HG02840 (cell line): ENCODE results near the gene PRKCA.
A peak's percentile ranks its signal among the peaks of the same experiment; 100 is the strongest.
"Not testable (repeated sequence)": the region's sequence is repeated elsewhere in the genome, so short reads cannot be mapped to it uniquely, and the experiment has no call there.

ENCODE experiments used
- ATAC-seq: cut with Tn5 transposase; IDR thresholded peaks from one replicate; pipeline ENCODE4 v1.9.1; 2021; ENCODE audit warnings: mild to moderate bottlenecking, moderate library complexity, moderate number of reproducible peaks; ENCODE audit not compliant: unreplicated experiment, low FRiP score

The PRKCA gene

DNA sequence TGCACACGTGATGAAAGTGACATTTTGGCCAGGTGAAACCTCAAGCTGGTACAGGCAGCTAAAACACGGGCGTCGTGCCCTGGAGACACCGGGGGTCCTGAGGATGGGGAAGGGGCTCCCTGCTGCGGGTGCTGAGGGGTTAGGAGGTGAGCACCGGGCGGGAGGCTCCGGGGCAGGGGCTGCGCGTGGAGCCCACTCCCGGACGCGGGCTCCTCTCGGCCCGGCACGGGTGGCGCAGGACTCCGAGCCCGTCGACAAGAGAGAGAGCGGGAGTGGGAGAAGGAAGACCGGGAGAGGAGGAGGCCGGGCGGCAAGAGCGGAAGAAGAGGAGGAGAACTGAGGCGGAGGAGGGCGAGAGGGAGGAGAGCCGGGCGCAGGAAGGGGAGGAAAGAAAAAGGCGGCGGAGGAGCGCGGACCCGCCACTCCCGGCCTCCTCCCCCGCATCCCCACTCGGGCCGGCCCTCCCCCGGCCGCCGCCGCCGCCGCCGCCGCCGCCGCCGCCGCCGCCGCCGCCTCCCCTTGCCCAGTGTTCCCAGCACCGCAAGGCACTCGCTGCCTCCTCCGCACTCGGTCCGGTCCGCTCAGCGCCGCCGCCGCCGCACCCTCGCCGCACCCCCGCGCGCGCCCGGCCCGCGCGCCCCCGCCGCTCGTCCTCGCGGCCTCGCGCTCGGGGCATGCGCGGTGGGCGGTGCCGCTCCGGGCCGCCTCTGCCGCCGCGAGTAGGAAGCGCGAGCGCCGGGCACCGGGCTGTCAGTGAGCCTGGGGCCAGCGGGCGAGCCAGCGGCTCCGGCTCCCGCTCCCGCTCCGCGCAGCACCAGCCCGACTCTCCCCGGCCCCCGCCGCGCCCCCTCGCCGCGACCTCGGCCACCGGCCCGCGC lies at the start of gene PRKCA:
Gene PRKCA (plus strand): TSS at position 750 of the 878 bp plus-strand sequence.
- ATAC-seq = peak; percentile 64

DNA sequence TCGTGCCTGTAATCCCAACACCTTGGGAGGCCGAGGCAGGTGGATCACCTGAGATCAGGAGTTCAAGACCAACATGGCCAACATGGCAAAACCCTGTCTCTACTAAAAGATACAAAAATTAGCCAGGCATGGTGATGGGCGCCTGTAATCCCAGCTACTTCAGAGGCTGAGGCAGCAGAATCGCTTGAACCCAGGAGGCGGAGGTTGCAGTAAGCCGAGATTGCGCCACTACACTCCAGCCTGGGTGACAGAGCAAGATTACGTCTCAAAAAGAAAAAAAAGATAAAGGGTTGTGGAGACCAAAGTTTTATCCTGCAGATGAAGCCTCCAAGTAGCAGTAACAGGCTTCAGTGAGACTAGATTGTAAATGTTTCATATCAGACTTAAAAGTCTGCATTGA lies 49.0 kb upstream of the PRKCA start:
- not testable (repeated sequence) for ATAC-seq

DNA sequence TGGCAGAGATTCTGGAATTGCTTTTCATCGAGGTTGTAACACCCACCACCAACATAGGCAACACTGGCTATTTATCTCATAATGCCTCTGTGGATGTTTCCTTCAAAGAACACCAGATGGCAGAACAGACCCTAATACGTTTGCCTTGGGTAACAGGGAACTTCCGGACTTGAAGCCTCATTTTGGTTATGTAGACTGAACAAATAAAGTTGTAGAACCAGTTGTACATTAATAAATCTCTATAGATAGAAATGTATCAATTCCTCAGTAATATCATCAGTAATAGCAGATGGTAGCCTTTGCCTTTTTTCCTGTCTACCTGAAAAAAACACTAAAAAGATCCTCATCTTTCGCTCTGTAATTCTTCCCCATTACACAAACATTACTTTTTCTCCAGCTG lies 47.3 kb upstream of the PRKCA start:
- ATAC-seq = no peak

DNA sequence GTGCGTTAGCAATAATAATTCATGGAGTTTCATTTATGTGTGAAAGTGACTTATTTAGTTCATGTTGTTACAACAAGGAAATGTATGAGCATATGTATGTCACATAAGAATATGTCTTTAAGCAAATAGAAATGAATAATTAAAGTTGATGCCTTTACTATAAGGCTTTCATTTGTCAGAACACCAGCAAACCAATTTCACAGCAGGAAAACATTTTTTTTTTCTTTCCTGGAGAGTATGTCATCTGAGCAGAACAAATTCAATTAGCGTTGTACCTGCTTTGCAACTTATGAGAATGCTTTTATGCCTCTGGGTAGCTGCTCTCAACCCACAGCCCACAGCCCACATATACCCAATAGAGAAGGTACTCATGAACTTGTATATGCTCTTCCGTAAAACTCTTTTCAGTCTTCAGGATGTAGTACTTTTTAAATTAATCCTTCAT lies 46.9 kb upstream of the PRKCA start:
- ATAC-seq = no peak

DNA sequence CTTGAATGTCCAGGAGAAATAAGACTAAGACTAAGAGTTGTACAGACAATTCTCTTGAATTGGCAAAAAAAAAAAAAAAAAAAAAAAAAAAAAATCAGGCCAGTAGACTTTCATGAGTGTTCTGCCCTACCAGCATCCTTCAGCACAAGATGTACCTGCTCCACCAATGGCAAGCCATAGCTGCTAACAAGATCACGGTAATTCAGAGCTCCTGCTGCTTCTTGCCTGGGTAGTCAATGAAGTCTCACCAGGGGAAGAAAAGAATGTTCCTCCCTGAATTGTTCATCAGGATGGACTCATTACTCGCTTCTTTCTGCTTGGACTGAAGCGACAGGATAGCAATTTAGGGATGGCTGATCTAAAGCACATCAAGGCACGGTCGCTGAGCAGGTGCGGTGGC lies 42.1 kb upstream of the PRKCA start:
- no peak for ATAC-seq

DNA sequence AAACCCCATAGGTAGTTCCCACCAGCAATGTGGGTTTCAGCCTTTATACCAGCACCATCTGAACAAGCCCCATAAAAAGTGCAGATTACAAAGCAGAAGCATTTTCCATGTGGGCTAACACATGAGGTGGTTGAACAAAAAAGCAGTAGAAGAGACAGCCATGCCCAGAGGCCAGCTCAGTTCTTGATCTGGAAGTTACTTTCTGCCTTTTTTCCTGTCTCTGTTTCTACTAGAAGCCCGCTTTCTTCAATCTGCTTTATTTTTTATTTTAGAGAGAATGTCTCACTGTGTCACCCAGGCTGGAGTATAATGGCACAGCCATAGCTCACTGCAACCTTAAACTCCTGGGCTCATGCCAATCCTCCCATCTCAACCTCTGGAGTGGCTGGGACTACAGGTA lies 41.7 kb upstream of the PRKCA start:
- no peak for ATAC-seq

DNA sequence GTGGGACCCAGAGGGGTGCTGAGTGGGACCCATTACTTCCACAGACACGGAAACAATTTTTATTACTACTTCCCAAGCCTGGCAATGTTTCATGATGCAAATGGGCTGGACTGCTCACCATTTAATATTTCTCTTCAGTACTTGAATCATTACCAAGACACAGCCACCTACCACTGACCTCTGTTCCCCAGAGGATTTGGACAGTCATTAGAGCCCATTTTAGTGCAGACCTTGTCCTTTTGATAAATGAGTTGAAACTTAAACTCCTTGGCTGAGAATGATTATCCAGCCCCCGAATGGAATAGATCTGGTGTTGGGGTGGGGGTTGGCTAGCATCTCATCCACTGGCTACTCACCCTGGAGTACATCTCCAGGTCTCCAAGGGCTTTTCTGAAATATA lies 39.6 kb upstream of the PRKCA start:
- ATAC-seq = no peak

DNA sequence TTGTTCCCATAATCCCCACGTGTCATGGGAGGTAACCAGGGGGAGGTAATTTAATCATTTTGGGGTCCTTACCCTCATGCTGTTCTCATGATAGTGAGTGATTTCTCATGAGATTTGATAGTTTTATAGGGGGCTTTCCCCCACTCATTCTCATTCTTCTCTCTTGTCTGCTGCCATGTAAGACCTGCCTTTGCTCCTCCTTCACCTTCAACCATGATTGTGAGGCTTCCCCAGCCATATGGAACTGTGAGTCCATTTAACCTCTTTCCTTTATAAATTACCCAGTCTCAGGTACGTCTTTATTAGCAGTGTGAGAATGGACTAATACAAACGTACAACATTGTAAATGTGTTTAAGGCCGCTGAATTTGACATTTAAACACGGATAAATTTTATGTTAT lies 37.7 kb upstream of the PRKCA start:
- ATAC-seq = no peak

DNA sequence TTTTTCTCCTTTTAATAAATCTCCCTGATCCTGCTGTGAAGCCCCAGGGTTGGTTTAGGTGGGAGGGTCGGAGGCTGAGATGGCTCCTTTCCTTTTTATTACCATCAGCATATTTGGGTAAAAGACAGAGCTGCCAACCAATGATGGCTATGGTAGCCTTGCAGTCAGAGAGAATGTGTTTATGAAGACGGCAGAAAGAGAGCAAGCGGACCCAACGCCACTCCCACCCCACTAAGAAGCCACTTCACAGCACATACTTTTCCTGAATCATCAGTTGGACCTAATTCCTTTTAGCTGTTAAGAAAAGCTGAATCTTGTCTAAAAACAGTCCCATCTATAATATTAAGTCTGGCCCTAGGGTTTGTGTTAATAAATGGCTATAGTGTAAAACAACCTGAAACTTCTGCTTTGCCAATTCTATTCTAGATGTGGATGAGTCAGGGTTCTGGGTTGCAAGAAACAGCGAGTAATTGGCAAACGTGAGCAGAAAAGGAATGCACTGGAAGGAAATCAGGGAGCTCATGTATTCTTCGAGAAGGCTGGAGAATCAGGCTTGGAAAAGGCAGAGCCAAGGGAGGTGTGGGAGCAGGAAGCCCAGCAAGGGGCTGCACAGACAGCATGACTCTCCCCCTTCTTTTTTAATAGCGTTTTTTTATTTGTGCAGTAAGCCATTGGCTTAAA lies 34.0 kb upstream of the PRKCA start:
- no peak for ATAC-seq

DNA sequence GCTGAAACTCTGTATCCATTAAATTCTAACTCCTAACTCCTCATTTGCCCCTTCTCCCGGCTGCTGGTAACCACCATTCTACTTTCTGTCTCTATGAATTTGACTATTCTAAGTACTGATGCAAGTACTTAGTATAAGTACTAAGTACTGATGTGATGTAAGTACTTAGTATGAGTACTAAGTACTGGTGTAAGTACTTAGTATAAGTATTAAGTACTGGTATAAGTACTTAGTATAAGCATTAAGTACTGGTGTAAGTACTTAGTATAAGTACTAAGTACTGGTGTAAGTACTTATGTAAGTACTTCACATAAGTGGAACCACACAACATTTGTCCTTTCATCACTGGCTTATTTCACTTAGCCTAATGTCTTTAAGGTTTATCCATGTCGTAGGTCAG lies 32.3 kb upstream of the PRKCA start:
- no peak for ATAC-seq

DNA sequence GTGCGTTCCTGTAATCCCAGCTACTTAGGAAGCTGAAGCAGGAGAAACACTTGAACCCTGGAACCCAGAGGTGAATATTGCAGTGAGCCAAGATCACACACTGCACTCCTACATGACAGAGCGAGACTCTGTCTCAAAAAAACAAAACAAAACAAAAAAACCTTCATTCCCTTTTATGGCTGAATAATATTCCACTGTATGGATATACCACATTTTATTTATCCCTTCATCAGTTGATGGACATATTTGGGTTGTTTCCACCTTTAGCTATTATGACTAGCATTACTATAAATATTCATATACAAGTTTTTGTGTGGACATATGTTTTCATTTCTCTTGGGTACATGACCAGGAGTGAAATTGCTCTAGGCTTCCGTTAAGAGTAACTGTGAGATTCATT lies 30.9 kb upstream of the PRKCA start:
- ATAC-seq = no peak

DNA sequence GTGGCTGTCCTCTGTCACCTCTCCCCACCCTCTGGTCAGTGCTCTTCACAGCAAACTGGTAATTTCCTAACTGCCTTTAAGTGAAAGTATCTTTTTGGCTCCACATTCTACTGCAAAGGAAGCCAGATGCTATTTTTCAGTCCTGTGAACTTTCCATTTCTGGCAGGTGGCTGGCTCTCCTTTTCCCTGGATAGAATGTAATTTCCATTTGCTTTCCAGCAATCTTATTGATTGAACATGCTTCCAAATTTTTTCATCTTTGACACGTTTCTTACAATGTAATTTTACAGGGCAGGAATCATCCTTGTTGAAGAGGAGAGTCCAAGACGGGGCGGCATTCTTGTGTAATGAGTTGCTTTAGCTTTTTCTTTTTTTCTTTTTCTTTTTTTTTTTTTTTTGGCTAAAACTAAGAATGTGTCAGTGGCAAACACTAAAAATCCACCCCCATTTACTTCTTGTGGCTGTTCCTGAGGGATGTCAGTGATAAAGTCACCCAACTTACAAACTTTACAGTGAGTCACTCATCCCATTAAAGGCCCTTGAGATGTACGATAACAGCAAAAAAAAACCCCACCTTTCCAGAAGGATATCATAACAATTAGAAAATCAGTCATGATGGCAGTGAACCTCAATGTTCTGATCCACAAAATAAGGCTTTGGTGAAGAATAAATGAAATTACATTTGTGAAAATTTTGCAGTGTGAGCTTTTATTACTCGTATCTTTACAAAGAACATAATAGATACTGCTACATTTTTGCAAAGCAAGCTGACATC lies 29.4 kb upstream of the PRKCA start:
- ATAC-seq = no peak

DNA sequence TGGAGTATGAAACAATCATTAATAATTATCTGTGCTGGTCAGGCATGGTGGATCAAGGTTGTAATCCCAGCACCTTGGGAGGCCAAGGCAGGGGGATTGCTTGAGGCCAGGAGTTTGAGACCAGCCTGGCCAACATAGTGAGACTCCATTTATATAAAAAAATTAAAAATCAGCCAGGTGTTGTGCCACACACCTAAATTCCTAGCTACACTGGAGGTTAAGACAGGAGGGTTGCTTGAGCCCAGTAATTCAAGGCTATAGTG lies 28.9 kb upstream of the PRKCA start:
- ATAC-seq = no peak

DNA sequence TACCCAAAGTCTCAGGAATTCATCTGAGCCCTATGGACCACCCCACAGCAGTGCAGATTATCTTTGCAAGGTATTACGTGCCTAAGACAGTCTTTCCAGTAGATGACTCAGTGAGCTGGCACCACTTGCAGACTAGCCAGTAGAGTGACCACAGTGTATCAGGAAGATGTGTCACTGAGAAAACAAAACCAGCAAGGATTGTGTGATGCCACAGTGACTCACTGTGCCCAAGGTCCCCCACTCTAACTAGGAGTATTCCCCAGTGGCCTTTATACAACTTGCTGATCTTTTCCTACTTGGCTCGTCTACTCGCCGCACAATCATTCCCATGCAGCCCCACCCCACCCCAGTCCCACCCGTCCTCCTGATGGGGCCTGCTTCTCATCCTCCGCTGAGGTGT lies 26.8 kb upstream of the PRKCA start:
- ATAC-seq = no peak

DNA sequence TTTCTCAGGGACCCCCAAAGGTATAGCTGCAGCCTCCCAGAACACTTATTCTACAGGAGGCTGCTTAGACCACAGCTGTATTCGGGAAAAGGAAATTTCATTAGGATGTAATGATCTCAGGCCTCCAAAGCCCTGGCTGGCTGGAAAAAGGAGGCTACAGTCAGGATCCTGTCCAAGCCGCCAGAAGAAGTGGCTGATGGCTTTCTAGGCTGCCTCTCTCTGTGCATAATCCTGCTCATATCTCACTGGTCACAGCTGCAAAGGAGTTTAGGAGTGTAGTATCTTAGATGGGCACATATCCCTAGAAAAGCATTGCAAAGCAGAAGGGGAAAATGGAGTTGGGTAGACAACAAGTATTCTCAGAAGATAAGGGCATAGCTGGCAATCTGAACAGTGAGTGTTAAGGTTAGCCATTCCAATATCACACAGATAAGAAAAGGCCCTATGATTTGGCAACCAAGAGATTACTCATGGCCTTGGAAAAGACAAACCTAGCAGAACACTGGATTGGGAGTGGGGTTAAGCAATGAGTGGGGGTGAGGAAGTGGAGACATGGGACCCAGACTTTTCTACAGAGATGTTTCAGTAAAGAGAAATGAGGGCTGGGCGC lies 26.0 kb upstream of the PRKCA start:
- no peak for ATAC-seq

DNA sequence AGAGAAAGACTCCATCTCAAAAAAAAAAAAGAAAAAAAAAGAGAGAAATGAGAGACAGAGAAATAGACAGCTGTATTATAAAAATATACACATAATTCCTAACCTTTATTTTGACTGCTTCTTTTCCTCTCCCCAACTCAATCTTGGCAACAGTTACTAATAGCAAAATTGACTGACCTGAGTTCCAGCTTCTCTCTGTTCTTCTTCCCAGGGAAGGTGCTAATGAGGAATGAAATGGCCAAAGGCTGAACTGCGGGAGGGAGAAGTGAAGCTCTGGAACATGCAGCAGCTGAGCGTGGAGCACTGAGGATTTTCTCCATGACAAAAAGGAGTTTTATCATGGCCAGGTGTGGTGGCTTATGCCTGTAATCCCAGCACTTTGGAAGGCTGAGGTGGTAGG lies 25.2 kb upstream of the PRKCA start:
- no peak for ATAC-seq

DNA sequence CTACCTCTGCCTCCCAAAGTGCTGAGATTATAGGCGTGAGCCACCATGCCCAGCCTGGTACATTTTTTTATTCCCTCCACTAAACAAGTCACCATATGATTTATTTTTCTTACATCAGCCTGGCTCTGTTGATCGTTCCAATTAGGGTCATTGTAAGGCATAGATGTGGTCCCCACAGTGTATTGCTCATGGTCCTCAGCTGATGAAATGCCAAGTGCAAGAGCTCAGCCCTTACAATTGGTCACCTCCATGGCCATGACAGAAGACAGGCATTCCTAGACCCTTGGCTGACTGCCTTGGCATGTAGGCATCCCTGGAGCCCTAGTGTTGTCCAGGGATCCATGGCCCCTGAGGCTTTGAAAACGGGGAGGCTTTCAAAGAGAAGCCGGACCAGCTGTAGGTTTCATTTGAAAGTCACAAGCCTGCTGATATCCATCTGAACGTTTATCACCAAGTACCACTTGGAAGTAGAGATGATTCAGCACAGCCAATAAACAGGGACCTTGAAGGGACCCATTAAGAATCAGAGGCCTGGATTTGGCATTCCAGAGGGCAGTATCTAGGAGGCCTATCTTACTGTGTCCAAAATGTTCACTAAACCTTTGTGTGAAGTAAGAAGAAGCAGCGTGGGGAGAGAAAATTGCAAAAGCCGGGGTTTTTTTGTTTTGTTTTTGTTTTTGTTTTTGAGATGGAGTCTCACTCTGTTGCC lies 20.6 kb upstream of the PRKCA start:
- no peak for ATAC-seq

DNA sequence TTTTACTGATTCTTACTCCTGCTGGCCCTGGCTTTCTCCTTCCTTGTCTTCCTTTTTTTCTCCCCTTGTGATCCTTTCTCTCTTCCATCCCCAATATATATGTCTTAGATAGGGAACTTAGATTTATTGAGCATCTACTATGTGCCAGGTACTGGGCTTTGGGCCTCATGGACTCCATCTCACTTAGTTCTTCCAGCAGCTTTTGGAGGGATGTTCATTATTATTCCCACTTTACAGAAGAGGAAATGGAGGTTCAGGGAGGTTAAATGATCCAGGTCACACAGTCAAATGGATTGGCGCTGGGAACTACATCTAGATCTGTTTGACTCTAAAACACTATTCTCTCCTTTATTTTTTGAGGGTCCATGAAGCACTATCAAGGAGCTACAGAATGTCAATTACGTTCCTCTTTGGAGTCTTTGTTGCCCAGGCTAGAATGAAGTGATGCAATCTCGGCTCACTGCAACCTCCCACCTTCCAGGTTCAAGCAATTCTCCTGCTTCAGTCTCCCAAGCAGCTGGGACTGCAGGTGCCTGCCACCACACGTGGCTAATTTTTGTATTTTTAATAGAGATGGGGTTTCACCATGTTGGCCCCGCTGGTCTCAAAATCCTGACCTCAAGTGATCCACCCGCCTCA lies 19.0 kb upstream of the PRKCA start:
- ATAC-seq = no peak

DNA sequence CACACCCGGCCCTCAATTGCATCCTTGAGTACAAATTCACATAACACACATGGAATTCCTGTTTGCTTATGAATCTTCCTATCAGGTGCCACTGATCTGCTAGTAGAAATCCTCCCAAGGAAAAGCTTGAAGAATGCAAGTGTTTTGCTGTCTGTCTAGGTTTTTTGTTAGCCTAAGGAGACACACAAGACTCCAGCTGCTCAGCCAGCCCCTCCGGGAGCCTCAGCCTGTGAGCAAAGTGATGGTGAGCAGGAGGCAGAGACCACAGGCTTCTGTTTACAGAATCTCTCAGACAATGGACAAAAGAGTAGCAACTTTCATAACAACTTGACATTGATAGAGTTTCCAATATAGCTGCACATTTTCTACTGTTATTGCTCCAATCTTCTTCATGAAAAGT lies 18.4 kb upstream of the PRKCA start:
- ATAC-seq = no peak

DNA sequence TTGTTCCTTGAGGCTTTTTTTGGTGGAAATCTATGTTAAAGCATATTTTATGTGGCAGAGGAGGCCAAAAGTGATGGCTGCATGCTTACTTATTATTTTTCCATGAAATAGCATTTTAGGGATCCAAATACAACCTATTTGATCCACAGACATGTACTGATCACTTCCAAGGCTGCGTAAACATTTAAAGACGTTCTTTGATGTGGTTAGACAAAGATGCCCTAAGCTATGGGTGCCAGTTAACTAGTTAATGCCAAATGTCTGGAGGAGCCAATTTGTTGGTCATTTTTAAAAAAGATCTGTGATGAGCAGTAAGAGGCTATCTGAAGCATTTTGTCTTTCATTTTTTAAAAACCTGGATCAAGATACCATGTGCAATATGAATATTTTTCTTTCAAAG lies 17.3 kb upstream of the PRKCA start:
- ATAC-seq = no peak
